PC-3 (cell line): ENCODE data around the gene CYB5D1. TPM values are rescaled to one million over a fixed set of nuclear protein-coding genes. Genes with fewer than 3 reads are reported as not detected.
A peak's percentile ranks its signal among the peaks of the same experiment; 100 is the strongest.
"Not testable (repeated sequence)": the region's sequence is repeated elsewhere in the genome, so short reads cannot be mapped to it uniquely, and the experiment has no call there.

ENCODE experiments used
- ATAC-seq: fragments of 200-7000 bp; cut with Tn5 transposase; 2 replicates; pipeline ENCODE4 v1.9.1; 2020; ENCODE audit warnings: mild to moderate bottlenecking, moderate library complexity
- Bru-seq: library from RNA; stranded (reverse); fragments of 400-500 nt; gene quantifications from one replicate; lab custom pipeline; 2021; lab: Mats Ljungman, UMichigan
- BruChase-seq, 2 experiments: library from RNA; stranded (reverse); fragments of 400-500 nt; gene quantifications; one replicate each; lab custom pipeline; 2021; lab: Mats Ljungman, UMichigan
- BruUV-seq: library from RNA; stranded (reverse); fragments of 400-500 nt; replicated peaks from 2 replicates; lab custom pipeline; 2021; lab: Mats Ljungman, UMichigan
- CTCF ChIA-PET: fragments of 300-600 bp; sonication (Branson Sonifier 250); formaldehyde crosslinking; loops from one replicate; lab custom pipeline; 2022; ENCODE audit warnings: antibody characterized with exemption; lab: Charles Lee
- POLR2A ChIA-PET: fragments of 300-600 bp; sonication (Branson Sonifier 250); formaldehyde crosslinking; loops from one replicate; lab custom pipeline; 2022; ENCODE audit warnings: antibody characterized with exemption; ENCODE audit not compliant: unreplicated experiment; lab: Charles Lee
- DNase-seq: peaks from one replicate; pipeline ENCODE4 v3.0.0-alpha.2; 2015
- H2AFZ ChIP-seq: fragments of 300-600 bp; sonication (generic); 2 replicates; pipeline ENCODE4 v1.6.0; 2016; ENCODE audit warnings: antibody characterized with exemption, low read length
- H3F3A ChIP-seq: fragments of 300-600 bp; sonication (generic); one replicate; pipeline ENCODE4 v1.6.0; 2017; ENCODE audit warnings: antibody characterized with exemption, low read length, control low read depth, mild to moderate bottlenecking; ENCODE audit not compliant: unreplicated experiment
- H3K27ac ChIP-seq: fragments of 300-600 bp; sonication (generic); 2 replicates; pipeline ENCODE4 v1.5.1; 2016; ENCODE audit warnings: mild to moderate bottlenecking, low read length
- H3K27me3 ChIP-seq: fragments of 300-600 bp; sonication (generic); 2 replicates; pipeline ENCODE4 v1.6.1; 2016; ENCODE audit warnings: low read length, mixed read lengths
- H3K36me3 ChIP-seq: fragments of 300-600 bp; sonication (generic); 2 replicates; pipeline ENCODE4 v1.6.1; 2016; ENCODE audit warnings: low read depth, mixed run types, low read length, mixed read lengths
- H3K4me1 ChIP-seq: fragments of 300-600 bp; sonication (generic); 2 replicates; pipeline ENCODE4 v1.5.1; 2016; ENCODE audit warnings: low read length; ENCODE audit not compliant: insufficient read depth
- H3K4me2 ChIP-seq: fragments of 300-600 bp; sonication (generic); 2 replicates; pipeline ENCODE4 v1.6.0; 2016; ENCODE audit warnings: low read length
- H3K4me3 ChIP-seq: fragments of 300-600 bp; sonication (generic); 2 replicates; pipeline ENCODE4 v1.5.1; 2016; ENCODE audit warnings: mild to moderate bottlenecking, low read length, mixed read lengths
- H3K79me2 ChIP-seq: fragments of 300-600 bp; sonication (generic); 2 replicates; pipeline ENCODE4 v1.6.1; 2017; ENCODE audit warnings: low read length, mixed read lengths
- H3K9ac ChIP-seq: fragments of 300-600 bp; sonication (generic); 2 replicates; pipeline ENCODE4 v1.6.0; 2016; ENCODE audit warnings: mild to moderate bottlenecking, low read length
- H3K9me2 ChIP-seq: fragments of 300-600 bp; sonication (generic); replicated peaks from 2 replicates; pipeline ENCODE4 v1.6.1; 2016; ENCODE audit warnings: mixed run types, low read length, mixed read lengths
- H3K9me3 ChIP-seq: fragments of 300-600 bp; sonication (generic); 2 replicates; pipeline ENCODE4 v1.6.1; 2016; ENCODE audit warnings: low read length, mixed read lengths
- H4K20me1 ChIP-seq: fragments of 300-600 bp; sonication (generic); 2 replicates; pipeline ENCODE4 v1.6.1; 2016; ENCODE audit warnings: low read length, mixed read lengths
- EZH2 ChIP-seq: fragments of 300-600 bp; sonication (generic); IDR thresholded peaks from one replicate; pipeline ENCODE4 v1.6.1; 2017; ENCODE audit warnings: antibody characterized with exemption, mild to moderate bottlenecking, low read length; ENCODE audit not compliant: unreplicated experiment
- EZH2phosphoT487 ChIP-seq: fragments of 300-600 bp; sonication (generic); IDR thresholded peaks from 2 replicates; pipeline ENCODE4 v1.6.1; 2018; ENCODE audit warnings: mild to moderate bottlenecking, antibody characterized with exemption, low read length, borderline replicate concordance
- intact Hi-C: fragments of 100-400 bp; cut with micrococcal nuclease; formaldehyde crosslinking; loops from 2 replicates; pipeline ENCODE4 v1.9.0; 2023
- long read RNA-seq: library from polyadenylated mRNA; unstranded; transcript quantifications from one replicate; pipeline ENCODE4 v2.0.0, GENCODE V29; 2021; ENCODE audit not compliant: unreplicated experiment
- total RNA-seq: library from RNA; depleted of rRNA; stranded (reverse); fragments of >200 nt; gene quantifications from 2 replicates; pipeline ENCODE4 v1.2.3, GENCODE V29; 2014; rRNA removed
- TF ChIP-seq, protein P1 (sequence below): fragments of 300-600 bp; sonication (generic); conservative IDR thresholded peaks from 2 replicates; pipeline ENCODE4 v1.5.1; 2017; ENCODE audit warnings: antibody characterized with exemption, low read depth, mild to moderate bottlenecking, low read length

Gene CYB5D1, protein sequence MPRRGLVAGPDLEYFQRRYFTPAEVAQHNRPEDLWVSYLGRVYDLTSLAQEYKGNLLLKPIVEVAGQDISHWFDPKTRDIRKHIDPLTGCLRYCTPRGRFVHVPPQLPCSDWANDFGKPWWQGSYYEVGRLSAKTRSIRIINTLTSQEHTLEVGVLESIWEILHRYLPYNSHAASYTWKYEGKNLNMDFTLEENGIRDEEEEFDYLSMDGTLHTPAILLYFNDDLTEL
- total RNA-seq (16.7 and 23.1 TPM in 2 replicates), Bru-seq, nascent RNA (percentile 79 among the genes with signal in this experiment), BruChase-seq, experiment 1, labeled RNA remaining after a 6-hour chase (percentile 94 among the genes with signal in this experiment), BruChase-seq, experiment 2, labeled RNA remaining after a 2-hour chase (percentile 93 among the genes with signal in this experiment)
- long read RNA-seq, transcript CYB5D1-201 (4 exons, 3,509 nt), result major isoform, 20 of 40 reads
- long read RNA-seq, partial matches to known transcripts, result 12 of 40 reads
- long read RNA-seq, other reads (novel, unspliced or antisense), result 2 of 40 reads

DNA sequence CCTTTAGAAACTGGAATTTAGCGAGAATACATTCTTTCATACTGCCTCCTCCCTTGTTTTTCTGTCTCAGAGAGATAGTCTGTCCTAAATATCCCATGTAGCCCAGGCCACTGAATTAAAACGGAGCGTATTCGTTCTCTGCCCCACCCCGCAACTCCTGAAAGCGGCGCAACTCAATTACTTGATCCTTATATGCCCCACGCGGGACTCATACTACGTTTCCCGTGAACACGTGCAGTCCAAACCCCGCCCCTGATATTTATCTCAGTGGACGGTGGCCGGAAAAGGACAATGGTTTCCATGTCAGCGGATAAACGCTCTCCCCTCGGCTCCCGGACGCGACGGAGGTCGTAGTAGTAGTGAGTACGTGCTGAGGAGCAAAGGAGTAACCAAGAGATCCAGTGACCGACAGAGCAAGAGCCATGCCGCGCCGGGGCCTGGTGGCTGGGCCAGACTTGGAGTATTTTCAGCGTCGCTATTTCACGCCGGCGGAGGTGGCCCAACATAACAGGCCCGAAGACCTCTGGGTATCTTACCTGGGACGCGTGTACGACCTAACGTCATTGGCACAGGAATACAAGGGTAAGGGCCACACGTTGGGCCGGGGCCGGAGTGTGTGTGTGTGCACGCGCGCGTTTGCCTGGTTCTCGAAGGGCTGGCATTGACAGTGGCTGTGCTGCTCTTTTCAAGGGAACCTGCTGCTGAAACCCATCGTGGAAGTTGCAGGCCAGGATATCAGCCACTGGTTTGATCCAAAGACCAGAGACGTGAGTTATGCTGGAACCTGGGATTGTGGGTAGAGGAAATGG is at the start of gene CYB5D1:
CYB5D1 (plus strand) TSS at position 291 of the 809 bp plus-strand sequence; CDS start at position 423, 132 bp downstream.
- no peaks in the 10 kb centered on the region for H3K27me3 ChIP-seq
- POLR2A ChIA-PET, result no interaction called here
- peak; percentile 90 for DNase-seq

DNA sequence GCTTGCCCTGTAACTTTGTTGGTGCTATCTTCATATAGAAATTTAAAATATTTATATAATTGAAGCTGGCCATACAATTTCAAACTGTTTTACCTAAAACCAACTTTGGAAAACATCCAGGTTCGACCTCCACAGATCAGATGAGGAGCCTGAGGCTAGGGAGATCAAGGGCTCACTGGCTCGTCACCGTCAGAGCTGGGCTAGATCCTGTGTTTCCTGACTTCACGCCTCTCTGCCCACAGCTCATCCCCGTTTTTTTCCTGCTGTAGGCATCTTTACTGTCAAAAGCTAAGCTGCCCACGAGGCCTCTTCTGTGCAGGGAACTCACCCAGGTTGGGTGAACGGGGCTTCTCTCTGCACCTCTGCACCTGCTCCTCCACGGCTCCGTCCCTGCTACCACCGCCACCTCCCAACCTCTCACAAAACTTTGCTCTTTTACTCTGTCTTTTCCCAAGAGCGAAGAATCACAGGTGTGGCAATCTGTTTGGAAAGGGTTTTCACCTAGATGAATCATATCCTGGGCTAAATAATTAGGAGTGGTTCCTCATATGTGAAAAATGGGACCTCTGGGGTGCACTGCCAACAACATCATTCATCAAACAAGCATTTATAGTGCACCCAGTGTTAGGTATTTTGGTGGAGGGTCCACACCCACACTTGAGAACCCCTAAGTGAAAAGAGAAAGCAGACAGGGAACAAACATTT is 48.6 kb upstream of the CYB5D1 start:
- TF ChIP-seq EZH2phosphoT487 (no peak), EZH2 (no peak)
- TF ChIP-seq, protein P1, sequence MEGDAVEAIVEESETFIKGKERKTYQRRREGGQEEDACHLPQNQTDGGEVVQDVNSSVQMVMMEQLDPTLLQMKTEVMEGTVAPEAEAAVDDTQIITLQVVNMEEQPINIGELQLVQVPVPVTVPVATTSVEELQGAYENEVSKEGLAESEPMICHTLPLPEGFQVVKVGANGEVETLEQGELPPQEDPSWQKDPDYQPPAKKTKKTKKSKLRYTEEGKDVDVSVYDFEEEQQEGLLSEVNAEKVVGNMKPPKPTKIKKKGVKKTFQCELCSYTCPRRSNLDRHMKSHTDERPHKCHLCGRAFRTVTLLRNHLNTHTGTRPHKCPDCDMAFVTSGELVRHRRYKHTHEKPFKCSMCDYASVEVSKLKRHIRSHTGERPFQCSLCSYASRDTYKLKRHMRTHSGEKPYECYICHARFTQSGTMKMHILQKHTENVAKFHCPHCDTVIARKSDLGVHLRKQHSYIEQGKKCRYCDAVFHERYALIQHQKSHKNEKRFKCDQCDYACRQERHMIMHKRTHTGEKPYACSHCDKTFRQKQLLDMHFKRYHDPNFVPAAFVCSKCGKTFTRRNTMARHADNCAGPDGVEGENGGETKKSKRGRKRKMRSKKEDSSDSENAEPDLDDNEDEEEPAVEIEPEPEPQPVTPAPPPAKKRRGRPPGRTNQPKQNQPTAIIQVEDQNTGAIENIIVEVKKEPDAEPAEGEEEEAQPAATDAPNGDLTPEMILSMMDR, result no peak
- H3K79me2 ChIP-seq, result no peaks in the 10 kb centered on the region
- H3K36me3 ChIP-seq, result no peaks in the 10 kb centered on the region
- peak overlapping the region; percentile 79 for H3K4me2 ChIP-seq
- H3K27ac ChIP-seq, result peak overlapping the region; percentile 97
- H4K20me1 ChIP-seq, result no peaks in the 10 kb centered on the region
- H3K9me3 ChIP-seq, result no peaks in the 10 kb centered on the region
- no peaks in the 10 kb centered on the region for H3F3A ChIP-seq
- ATAC-seq (peak; percentile 88), DNase-seq (peak; percentile 78)
- H3K9me2 ChIP-seq, result no peaks in the 10 kb centered on the region
- CTCF ChIA-PET, result interaction anchor here (0.6 kb wide), 1 partner anchor 163 kb away, joined by 3 read pairs; no protein-coding TSS in a partner anchor
- POLR2A ChIA-PET, result interaction anchor here (0.5 to 0.6 kb wide), 2 partner anchors 181 to 224 kb away, joined by 3 to 9 read pairs; no protein-coding TSS in a partner anchor
- H2AFZ ChIP-seq, result peak overlapping the region; percentile 50; the same call in 1 of the 2 replicates
- BruUV-seq, result TSS peak; percentile 96
- H3K9ac ChIP-seq, result peak overlapping the region; percentile 67
- intact Hi-C loops, result no loop called here
- peaks cover 24% of the 10 kb centered on the region for H3K4me1 ChIP-seq
- H3K27me3 ChIP-seq, result no peaks in the 10 kb centered on the region
- peak overlapping the region; percentile 48 for H3K4me3 ChIP-seq

More for the DNA sequence above, at the start of gene CYB5D1:
- H3K27ac ChIP-seq, result peak within 1 kb of the TSS; percentile 88
- peaks cover 50% of the 10 kb centered on the region for H3K79me2 ChIP-seq
- peak within 1 kb of the TSS; percentile 97 for H3K4me2 ChIP-seq
- BruUV-seq, result TSS peak; percentile 40
- peaks cover 20% of the 10 kb centered on the region for H3K4me1 ChIP-seq
- TF ChIP-seq EZH2phosphoT487, result no peak
- TF ChIP-seq, protein P1, result no peak
- no peak for TF ChIP-seq EZH2
- H4K20me1 ChIP-seq, result no peaks in the 10 kb centered on the region
- H3K4me3 ChIP-seq, result peak within 1 kb of the TSS; percentile 90
- intact Hi-C loops, result loop anchor here (2.0 kb wide), 2 partner anchors 15 to 23 kb away; partner anchors contain the start of gene KDM6B
- H3K9me3 ChIP-seq, result no peaks in the 10 kb centered on the region
- peak; percentile 25 for ATAC-seq
- peak within 1 kb of the TSS; percentile 90 for H2AFZ ChIP-seq
- H3F3A ChIP-seq, result no peaks in the 10 kb centered on the region
- CTCF ChIA-PET, result interaction anchor here (0.7 kb wide), 2 partner anchors 33 to 76 kb away, joined by 3 read pairs; no protein-coding TSS in a partner anchor
- peaks cover 1% of the 10 kb centered on the region; the same call in 1 of the 2 replicates for H3K36me3 ChIP-seq
- no peaks in the 10 kb centered on the region for H3K9me2 ChIP-seq
- peak within 1 kb of the TSS; percentile 94 for H3K9ac ChIP-seq

DNA sequence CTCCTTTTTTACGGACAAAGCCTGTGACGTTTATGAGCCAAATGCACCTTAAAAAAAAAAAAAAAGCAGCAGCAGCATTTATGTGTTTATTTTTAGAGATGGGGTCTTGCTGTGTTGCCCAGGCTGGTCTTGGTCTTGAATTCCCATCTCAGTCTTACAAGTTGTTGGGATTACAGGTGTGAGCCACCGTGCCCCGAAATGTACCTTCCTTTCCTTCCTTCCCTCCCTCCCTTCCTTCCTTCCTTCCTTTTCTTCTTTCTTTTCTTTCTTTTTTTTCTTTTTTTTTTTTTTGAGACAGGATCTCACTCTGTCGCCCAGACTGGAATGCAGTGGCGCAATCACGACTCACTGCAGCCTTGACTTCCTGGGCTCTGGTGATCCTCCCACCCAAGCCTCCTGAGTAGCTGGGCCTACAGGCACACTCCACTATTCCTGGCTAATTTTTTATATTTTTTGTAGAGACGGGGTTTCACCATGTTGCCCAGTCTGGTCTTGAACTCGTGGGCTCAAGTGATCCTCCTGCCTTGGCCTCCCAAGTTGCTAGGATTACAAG is 47.9 kb upstream of the CYB5D1 start:
- H4K20me1 ChIP-seq, H3K9me2 ChIP-seq, H3K27me3 ChIP-seq, H3K36me3 ChIP-seq, intact Hi-C loops, POLR2A ChIA-PET, CTCF ChIA-PET, H3K9me3 ChIP-seq, H3K79me2 ChIP-seq, H3F3A ChIP-seq: not testable (repeated sequence)
- TSS peak; percentile 15 for BruUV-seq
- Histone ChIP-seq H2AFZ (peak overlapping the region; percentile 50; the same call in 1 of the 2 replicates), H3K27ac (peak overlapping the region; percentile 97), H3K4me1 (peaks cover 22% of the 10 kb centered on the region), H3K9ac (peak overlapping the region; percentile 67), H3K4me3 (peak overlapping the region; percentile 48; the same call in 1 of the 2 replicates), H3K4me2 (peak overlapping the region; percentile 79)
- DNase-seq (peak; percentile 31), ATAC-seq (0 out of 2 replicates have a peak, but pooled peaks have one; percentile 18)
